NOMO-1 treated with dmso at 0.1 percent for 144 hours (cell line): ENCODE results near the gene SMG9.

ENCODE experiments used
- DNase-seq: peaks from one replicate; lab custom pipeline; 2025; ENCODE audit not compliant: unreplicated experiment; lab: John Stamatoyannopoulos, UW

Gene SMG9

GRCh38 chr19:43754503-43755255 is at the start of gene SMG9:
Gene SMG9 (minus strand): TSS chr19:43754962. CDS start chr19:43750741, 4,221 bp downstream.
- peak; percentile 92 for DNase-seq

- no peak for DNase-seq
Measured at GRCh38 chr19:43804432-43804831, 49.7 kb upstream of the SMG9 start.

GRCh38 chr19:43802216-43802951 is 47.6 kb upstream of the SMG9 start, which contains the start of gene LYPD5:
Gene LYPD5 (minus strand): TSS chr19:43802447. CDS start chr19:43802380, 67 bp downstream.
- no peak for DNase-seq

- DNase-seq, result no peak
Measured at GRCh38 chr19:43799502-43800142, 44.9 kb upstream of the SMG9 start.

- peak; percentile 42 for DNase-seq
Measured at GRCh38 chr19:43798546-43799409, 44.0 kb upstream of the SMG9 start.

GRCh38 chr19:43798026-43798545 is 43.3 kb upstream of the SMG9 start:
- DNase-seq, result no peak

- no peak for DNase-seq
Measured at GRCh38 chr19:43797556-43797955, 42.8 kb upstream of the SMG9 start.

- no peak for DNase-seq
Measured at GRCh38 chr19:43797118-43797517, 42.4 kb upstream of the SMG9 start.

- no peak for DNase-seq
Measured at GRCh38 chr19:43790587-43790986, 35.8 kb upstream of the SMG9 start.

- DNase-seq, result no peak
Measured at GRCh38 chr19:43789029-43789428, 34.3 kb upstream of the SMG9 start.

GRCh38 chr19:43786665-43787064 is 31.9 kb upstream of the SMG9 start:
- no peak for DNase-seq

- peak; percentile 51 for DNase-seq
Measured at GRCh38 chr19:43784981-43785808, 30.4 kb upstream of the SMG9 start.

GRCh38 chr19:43784241-43784980 is 29.6 kb upstream of the SMG9 start:
- DNase-seq, result no peak

- no peak for DNase-seq
Measured at GRCh38 chr19:43783636-43784035, 28.9 kb upstream of the SMG9 start.

GRCh38 chr19:43782689-43783231 is 28.0 kb upstream of the SMG9 start:
- no peak for DNase-seq

GRCh38 chr19:43782311-43782660 is 27.5 kb upstream of the SMG9 start:
- no peak for DNase-seq

- DNase-seq, result no peak
Measured at GRCh38 chr19:43781630-43782310, 27.0 kb upstream of the SMG9 start.
